Measurements from ENCODE around the gene HOXB13.

HOXB13 gene

GRCh38 chr17:48748718-48749566 lies 20.4 kb upstream of the HOXB13 start:
- DNase-seq: no peak

GRCh38 chr17:48747445-48748363 lies 19.2 kb upstream of the HOXB13 start:
- DNase-seq: no peak

GRCh38 chr17:48746916-48747444 lies 18.4 kb upstream of the HOXB13 start:
- no peak for DNase-seq

- no peak for DNase-seq
These were observed 17.1 kb upstream of the HOXB13 start for GRCh38 chr17:48745381-48746275.

GRCh38 chr17:48740537-48740936 lies 12.0 kb upstream of the HOXB13 start:
- no peak for DNase-seq

GRCh38 chr17:48738803-48739526 lies 10.4 kb upstream of the HOXB13 start:
- DNase-seq: no peak

- no peak for DNase-seq
These were observed 9.9 kb upstream of the HOXB13 start for GRCh38 chr17:48738424-48738802.

GRCh38 chr17:48737330-48738043 lies 8.9 kb upstream of the HOXB13 start:
- DNase-seq: no peak

- no peak for DNase-seq
These were observed 6.5 kb upstream of the HOXB13 start for GRCh38 chr17:48735062-48735351.

- DNase-seq: no peak
These were observed 5.9 kb upstream of the HOXB13 start for GRCh38 chr17:48734333-48735061.

GRCh38 chr17:48733632-48734328 lies 5.2 kb upstream of the HOXB13 start:
- no peak for DNase-seq

GRCh38 chr17:48732688-48733629 lies 4.4 kb upstream of the HOXB13 start:
- no peak for DNase-seq

- DNase-seq: no peak
These were observed 2.8 kb upstream of the HOXB13 start for GRCh38 chr17:48731355-48731754.

GRCh38 chr17:48730240-48730550 lies 1.6 kb upstream of the HOXB13 start:
- DNase-seq: no peak

- no peak for DNase-seq
These were observed 1.0 kb upstream of the HOXB13 start for GRCh38 chr17:48729335-48730239.

- DNase-seq: no peak
These were observed 955 bp downstream of the HOXB13 start for GRCh38 chr17:48727415-48728175.

- DNase-seq: no peak
These were observed 1.6 kb downstream of the HOXB13 start for GRCh38 chr17:48726916-48727286.

Data from amniotic stem cell (primary cell).